Activated T-cell treated with anti-CD3 and anti-CD28 coated beads, Interleukin-2, amount 50 U/mL, for 72 hours (primary cell): Measurements from ENCODE around the gene EPHA1. TPM values are rescaled to one million over a fixed set of nuclear protein-coding genes. Genes with fewer than 3 reads are reported as not detected.
"Not testable (repeated sequence)": the region's sequence is repeated elsewhere in the genome, so short reads cannot be mapped to it uniquely, and the experiment has no call there.

ENCODE experiments used
- ATAC-seq, 2 donors: fragments of 150-1000 bp; cut with Tn5 transposase; replicated peaks in 1 of 2; 2 replicates each; pipeline ENCODE4 v1.10.0; 2021; ENCODE audit warnings: moderate library complexity in 2 of 2, mild to moderate bottlenecking in 1 of 2
- DNase-seq, 2 donors: peaks; one replicate each; pipeline ENCODE4 v3.0.0; 2021 to 2022; ENCODE audit warnings: mixed read lengths in 1 of 2
- H3K27ac Mint-ChIP-seq: one replicate; pipeline ENCODE4 v1.8.0; 2022; ENCODE audit warnings: mild to moderate bottlenecking, moderate library complexity, mixed read lengths
- H3K27me3 Mint-ChIP-seq: one replicate; pipeline ENCODE4 v1.8.0; 2022; ENCODE audit warnings: low read depth, mixed read lengths
- H3K36me3 Mint-ChIP-seq, 2 donors: one replicate each; pipeline ENCODE4 v1.8.0; 2022; ENCODE audit warnings: mixed read lengths in 2 of 2, mild to moderate bottlenecking in 1 of 2; ENCODE audit not compliant: insufficient read depth in 2 of 2
- H3K4me1 Mint-ChIP-seq: one replicate; pipeline ENCODE4 v1.8.0; 2022; ENCODE audit warnings: low read depth, mixed read lengths
- H3K4me3 Mint-ChIP-seq, 2 donors: one replicate each; pipeline ENCODE4 v1.8.0; 2022; ENCODE audit warnings: mild to moderate bottlenecking in 2 of 2, mixed read lengths in 2 of 2, moderate library complexity in 2 of 2
- H3K9me3 Mint-ChIP-seq, 2 donors: one replicate each; pipeline ENCODE4 v1.8.0; 2022; ENCODE audit warnings: mixed read lengths in 2 of 2
- total RNA-seq, 2 donors: library from RNA; stranded (reverse); gene quantifications; one replicate each; pipeline ENCODE4 v1.2.3, GENCODE V29; 2022

The EPHA1 gene
- total RNA-seq, 2 donors from 2014 or later = 2.2 to 4.2 TPM

- H3K4me3 Mint-ChIP-seq = no peak overlapping the region
- peak in 1 of 2 donors; percentile 36 for ATAC-seq
- no peaks in the 10 kb centered on the region for H3K36me3 Mint-ChIP-seq
- no peak overlapping the region for H3K27ac Mint-ChIP-seq
- no peaks in the 10 kb centered on the region for H3K9me3 Mint-ChIP-seq
- peaks cover 6% of the 10 kb centered on the region for H3K4me1 Mint-ChIP-seq
- DNase-seq = no peak
- H3K27me3 Mint-ChIP-seq = no peaks in the 10 kb centered on the region
Measured at GRCh38 chr7:143395187-143396149, 13.2 kb downstream of the EPHA1 start.

GRCh38 chr7:143394777-143395176 lies 13.9 kb downstream of the EPHA1 start:
- H3K27me3 Mint-ChIP-seq = no peaks in the 10 kb centered on the region
- H3K4me3 Mint-ChIP-seq = no peak overlapping the region
- no peaks in the 10 kb centered on the region for H3K9me3 Mint-ChIP-seq
- ATAC-seq (no peak), DNase-seq (no peak)
- H3K27ac Mint-ChIP-seq = no peak overlapping the region
- peaks cover 10% of the 10 kb centered on the region for H3K4me1 Mint-ChIP-seq
- H3K36me3 Mint-ChIP-seq = peaks cover 0 to 2% of the 10 kb centered on the region in 2 donors

GRCh38 chr7:143394068-143394467 lies 14.6 kb downstream of the EPHA1 start:
- Mint-ChIP-seq H3K27ac (no peak overlapping the region), H3K27me3 (no peaks in the 10 kb centered on the region), H3K4me3 (no peak overlapping the region), H3K9me3 (no peaks in the 10 kb centered on the region), H3K4me1 (peaks cover 17% of the 10 kb centered on the region), H3K36me3 (peaks cover 0 to 2% of the 10 kb centered on the region in 2 donors)
- DNase-seq = no peak
- no peak for ATAC-seq

- H3K9me3 Mint-ChIP-seq = no peaks in the 10 kb centered on the region
- H3K36me3 Mint-ChIP-seq = peaks cover 0 to 2% of the 10 kb centered on the region in 2 donors
- H3K4me1 Mint-ChIP-seq = peaks cover 19% of the 10 kb centered on the region
- DNase-seq (no peak), ATAC-seq (no peak)
- H3K27me3 Mint-ChIP-seq = no peaks in the 10 kb centered on the region
- no peak overlapping the region for H3K4me3 Mint-ChIP-seq
- H3K27ac Mint-ChIP-seq = no peak overlapping the region
Measured at GRCh38 chr7:143393267-143394041, 15.2 kb downstream of the EPHA1 start.

- H3K9me3 Mint-ChIP-seq = no peaks in the 10 kb centered on the region
- H3K27me3 Mint-ChIP-seq = no peaks in the 10 kb centered on the region
- peaks cover 0 to 2% of the 10 kb centered on the region in 2 donors for H3K36me3 Mint-ChIP-seq
- DNase-seq = no peak
- H3K4me3 Mint-ChIP-seq = no peak overlapping the region
- H3K27ac Mint-ChIP-seq = no peak overlapping the region
- peaks cover 19% of the 10 kb centered on the region for H3K4me1 Mint-ChIP-seq
- ATAC-seq = no peak
Measured at GRCh38 chr7:143392875-143393266, 15.8 kb downstream of the EPHA1 start.

- H3K36me3 Mint-ChIP-seq, H3K4me3 Mint-ChIP-seq, H3K9me3 Mint-ChIP-seq, DNase-seq, H3K27me3 Mint-ChIP-seq, ATAC-seq, H3K27ac Mint-ChIP-seq: not testable (repeated sequence)
- H3K4me1 Mint-ChIP-seq = peaks cover 19% of the 10 kb centered on the region
Measured at GRCh38 chr7:143392427-143392826, 16.2 kb downstream of the EPHA1 start.

- ATAC-seq (no peak), DNase-seq (no peak)
- Mint-ChIP-seq H3K4me3 (no peak overlapping the region), H3K27ac (no peak overlapping the region), H3K27me3 (no peaks in the 10 kb centered on the region), H3K4me1 (peaks cover 19% of the 10 kb centered on the region), H3K36me3 (peaks cover 0 to 2% of the 10 kb centered on the region in 2 donors), H3K9me3 (no peaks in the 10 kb centered on the region)
Measured at GRCh38 chr7:143391462-143392404, 16.9 kb downstream of the EPHA1 start.

GRCh38 chr7:143390773-143391317 lies 17.8 kb downstream of the EPHA1 start:
- no peak overlapping the region for H3K27ac Mint-ChIP-seq
- no peaks in the 10 kb centered on the region for H3K27me3 Mint-ChIP-seq
- H3K36me3 Mint-ChIP-seq = peaks cover 0 to 2% of the 10 kb centered on the region in 2 donors
- ATAC-seq (no peak), DNase-seq (no peak)
- H3K9me3 Mint-ChIP-seq = no peaks in the 10 kb centered on the region
- H3K4me1 Mint-ChIP-seq = peaks cover 19% of the 10 kb centered on the region
- H3K4me3 Mint-ChIP-seq = no peak overlapping the region

GRCh38 chr7:143390104-143390772 lies 18.4 kb downstream of the EPHA1 start:
- DNase-seq (no peak), ATAC-seq (no peak)
- Mint-ChIP-seq H3K4me1 (peaks cover 17% of the 10 kb centered on the region), H3K4me3 (no peak overlapping the region), H3K27ac (peak overlapping the region; percentile 36), H3K27me3 (no peaks in the 10 kb centered on the region), H3K9me3 (no peaks in the 10 kb centered on the region), H3K36me3 (peaks cover 0 to 2% of the 10 kb centered on the region in 2 donors)

- Mint-ChIP-seq H3K4me1 (peaks cover 13% of the 10 kb centered on the region), H3K4me3 (no peak overlapping the region), H3K27ac (no peak overlapping the region), H3K27me3 (no peaks in the 10 kb centered on the region), H3K36me3 (peaks cover 0 to 2% of the 10 kb centered on the region in 2 donors), H3K9me3 (no peaks in the 10 kb centered on the region)
- no peak for DNase-seq
- no peak for ATAC-seq
Measured at GRCh38 chr7:143389316-143390103, 19.1 kb downstream of the EPHA1 start.

- no peak for DNase-seq
- Mint-ChIP-seq H3K27ac (no peak overlapping the region), H3K4me3 (no peak overlapping the region), H3K9me3 (no peaks in the 10 kb centered on the region), H3K36me3 (peaks cover 0 to 2% of the 10 kb centered on the region in 2 donors), H3K27me3 (no peaks in the 10 kb centered on the region), H3K4me1 (peaks cover 13% of the 10 kb centered on the region)
- ATAC-seq = no peak
Measured at GRCh38 chr7:143388491-143389101, 20.1 kb downstream of the EPHA1 start.
